ENCODE measurements around the gene TULP4. TPM values are rescaled to one million over a fixed set of nuclear protein-coding genes. Genes with fewer than 3 reads are reported as not detected.

The TULP4 gene
- total and polyA plus RNA-seq, 2 of the 8 experiments (the other 6 are each of a cell fraction or from before 2014, with no cell fraction given): 7.7 to 51.6 TPM

- TF ChIP-seq ZNF274 (IDR thresholded peaks at IDR 0.05; ENCODE audit: borderline replicate concordance, extremely low read depth, low read length): no peak
- TF ChIP-seq MAFK (IDR thresholded peaks at IDR 0.05; ENCODE audit: low read depth, low read length): no peak
- TF ChIP-seq SRF (IDR thresholded peaks at IDR 0.05; ENCODE audit: low read depth, low read length): no peak
- TF ChIP-seq CBX8 (IDR thresholded peaks at IDR 0.05; ENCODE audit: borderline replicate concordance, low read depth, low read length): no peak
- no peak for TF ChIP-seq SP2 (IDR thresholded peaks at IDR 0.05; ENCODE audit: low read length)
- peak; percentile 22 for TF ChIP-seq KDM4A (IDR thresholded peaks at IDR 0.05; ENCODE audit: low read depth, low read length, severe bottlenecking)
- TF ChIP-seq CHD2 (IDR thresholded peaks at IDR 0.05; ENCODE audit: low read length): no peak; the same call in 1 of the 2 replicates
- no peak for TF ChIP-seq RXRA (IDR thresholded peaks at IDR 0.05; ENCODE audit: insufficient read depth, low read depth, low read length)
- no peak for TF ChIP-seq SIX5 (IDR thresholded peaks at IDR 0.05; ENCODE audit: low read depth, low read length)
- TF ChIP-seq GTF2F1 (IDR thresholded peaks at IDR 0.05; ENCODE audit: borderline replicate concordance, low read depth, low read length): no peak
- TF ChIP-seq CREB1 (IDR thresholded peaks at IDR 0.05): peak; percentile 58
- TF ChIP-seq BCL11A (IDR thresholded peaks at IDR 0.05; ENCODE audit: low read depth in 2 of 2, low read length in 2 of 2): no peak
- no peak for TF ChIP-seq CTBP2 (IDR thresholded peaks at IDR 0.05; ENCODE audit: borderline replicate concordance, insufficient read depth, insufficient read length, low read length)
- TF ChIP-seq USF2 (IDR thresholded peaks at IDR 0.05; ENCODE audit: low read length): no peak
- TF ChIP-seq SAP30 (IDR thresholded peaks at IDR 0.05; ENCODE audit: insufficient read depth, insufficient replicate concordance, low read length): no peak
- TF ChIP-seq CTCF (IDR thresholded peaks at IDR 0.05; ENCODE audit: control extremely low read depth in 1 of 3, insufficient read depth in 1 of 3, low read depth in 1 of 3, low read length in 3 of 3): no peak
- TF ChIP-seq POLR2A (IDR thresholded peaks at IDR 0.05; ENCODE audit: control extremely low read depth in 1 of 2, low read depth in 2 of 2, low read length in 2 of 2): no peak; a peak in 1 of 3 replicates
- peak; percentile 30 for TF ChIP-seq ASH2L (IDR thresholded peaks at IDR 0.05; ENCODE audit: low read length)
- TF ChIP-seq TEAD4 (IDR thresholded peaks at IDR 0.05; ENCODE audit: low read depth, low read length): no peak
- TF ChIP-seq SIN3A (conservative IDR thresholded peaks at IDR 0.05 in 1 of 2, IDR thresholded peaks at IDR 0.05 in 1 of 2; ENCODE audit: low read depth in 1 of 2, low read length in 2 of 2): 0 out of 4 replicates have a peak, but pooled peaks of 1 of the 2 experiments have one; percentile 27
- no peak for TF ChIP-seq CHD1 (IDR thresholded peaks at IDR 0.05; ENCODE audit: low read depth, low read length)
Observed at GRCh38 chr6:158536891-158537798, 224.9 kb downstream of the TULP4 start (continued).
